GDM1 (cell line): ENCODE results near the gene FNBP1.

Experiments
- DNase-seq: peaks from one replicate; lab custom pipeline; 2025; lab: John Stamatoyannopoulos, UW

FNBP1 gene

DNA sequence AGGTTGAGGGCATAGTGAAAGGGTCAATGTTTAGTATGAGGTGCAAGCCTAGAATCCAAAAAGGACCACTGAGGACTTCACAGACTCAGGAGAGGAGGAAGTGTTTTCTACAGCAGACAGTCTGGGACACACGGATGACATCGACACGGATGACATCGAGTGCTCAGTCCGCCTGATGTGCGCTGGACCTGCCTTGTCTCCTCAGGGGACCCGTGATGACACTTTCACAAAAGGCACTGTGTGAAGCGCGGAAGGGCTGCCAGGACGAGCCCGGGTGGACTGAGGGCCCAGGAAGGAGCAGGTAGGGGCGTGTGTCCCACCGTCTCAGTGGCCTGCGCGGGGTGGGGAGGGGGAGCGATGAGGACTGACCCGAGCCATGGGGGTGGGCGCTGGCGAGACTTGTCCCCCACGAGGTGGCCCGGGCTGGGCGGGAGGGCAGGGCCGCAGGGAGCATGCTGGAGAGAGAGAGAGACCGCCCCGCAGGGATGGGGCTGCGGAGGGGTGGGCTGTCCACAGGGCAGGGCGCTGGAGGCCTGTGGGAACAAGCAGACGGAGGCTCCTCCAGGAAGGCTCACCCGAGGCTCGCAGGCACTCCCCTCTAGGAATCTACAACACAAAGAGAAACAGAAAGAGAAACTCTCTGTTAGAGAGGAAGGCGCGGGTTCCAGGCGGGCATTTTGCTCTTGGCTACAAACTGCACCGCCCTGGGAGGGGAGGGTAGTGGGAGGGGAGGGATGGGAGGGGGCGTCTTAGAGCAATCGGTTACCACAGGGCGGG, 152.9 kb downstream of the FNBP1 start:
- DNase-seq: peak; percentile 73

DNA sequence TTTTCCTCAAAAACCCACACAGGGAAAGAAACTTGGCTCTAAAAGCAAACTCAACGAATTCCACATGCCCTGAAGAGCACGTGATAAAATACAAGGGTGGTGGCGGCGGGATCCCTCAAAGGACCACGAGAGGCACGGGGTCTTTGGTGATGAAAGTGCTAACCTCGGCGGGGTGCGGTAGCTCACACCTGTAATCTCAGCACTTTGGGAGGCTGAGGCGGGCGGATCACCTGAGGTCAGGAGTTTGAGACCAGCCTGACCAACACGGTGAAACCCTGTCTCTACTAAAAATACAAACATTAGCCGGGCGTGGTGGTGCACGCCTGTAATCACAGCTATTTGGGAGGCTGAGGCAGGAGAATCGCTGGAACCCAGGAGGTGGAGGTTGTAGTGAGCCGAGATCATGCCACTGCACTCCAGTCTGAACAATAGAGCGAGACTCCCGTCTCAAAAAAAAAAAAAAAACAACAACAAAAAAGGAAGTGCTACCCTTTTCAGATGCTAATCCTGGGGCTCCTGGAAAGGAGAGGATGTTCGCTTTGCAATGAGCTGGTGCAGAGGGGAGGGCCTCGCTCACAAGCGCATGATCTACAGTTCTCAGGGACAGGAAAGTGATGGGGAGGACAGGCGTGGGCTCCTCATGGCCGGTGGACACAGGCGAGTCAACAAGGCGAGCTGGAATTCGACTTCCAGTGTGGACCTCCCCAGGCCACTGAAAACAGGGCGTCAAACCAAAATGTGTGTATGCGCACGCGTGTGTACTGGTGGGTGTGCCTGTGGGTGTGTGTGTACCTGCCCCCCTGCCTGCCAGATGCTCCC, 153.7 kb downstream of the FNBP1 start:
- DNase-seq: no peak

DNA sequence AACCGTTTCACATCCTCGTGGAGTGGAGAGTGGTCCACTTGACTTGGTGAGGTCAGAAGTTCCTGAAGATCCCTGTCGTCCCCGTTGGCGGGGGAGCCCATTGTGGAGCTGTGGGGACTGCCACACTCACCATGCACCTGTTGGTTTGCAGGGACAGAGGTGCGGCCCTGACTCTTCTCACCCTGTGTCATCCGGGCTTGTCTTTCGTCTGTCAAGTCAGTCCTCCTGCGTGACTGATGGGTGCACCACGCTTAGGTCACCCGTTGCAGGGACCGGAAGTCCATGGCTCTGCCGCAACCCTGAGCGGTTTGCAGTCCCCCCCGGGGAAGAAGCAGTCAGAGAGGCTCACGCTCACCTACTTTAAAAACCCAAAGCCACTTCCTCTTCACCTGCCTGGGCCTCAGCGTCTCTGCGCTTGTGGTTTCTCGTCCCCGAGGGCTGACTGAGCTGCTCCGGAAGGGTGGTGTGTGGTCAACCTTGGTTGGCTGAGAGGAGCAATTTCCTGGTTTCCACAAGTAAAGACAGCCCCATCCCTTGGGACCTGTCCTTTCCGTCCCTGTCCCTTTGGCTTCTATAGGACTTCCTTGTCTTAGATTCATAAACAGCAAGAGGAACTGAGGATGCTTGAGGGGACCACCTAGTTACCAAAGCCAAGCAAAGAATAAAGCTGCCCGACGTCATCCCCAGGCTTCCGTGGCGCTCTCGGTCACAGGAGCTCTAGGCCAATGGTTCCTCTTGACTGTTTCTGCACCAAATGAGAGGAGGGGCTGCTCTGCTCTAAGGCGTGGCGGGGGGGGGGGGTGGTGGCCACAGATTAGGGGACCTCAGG, 154.5 kb downstream of the FNBP1 start:
- DNase-seq: peak; percentile 86

DNA sequence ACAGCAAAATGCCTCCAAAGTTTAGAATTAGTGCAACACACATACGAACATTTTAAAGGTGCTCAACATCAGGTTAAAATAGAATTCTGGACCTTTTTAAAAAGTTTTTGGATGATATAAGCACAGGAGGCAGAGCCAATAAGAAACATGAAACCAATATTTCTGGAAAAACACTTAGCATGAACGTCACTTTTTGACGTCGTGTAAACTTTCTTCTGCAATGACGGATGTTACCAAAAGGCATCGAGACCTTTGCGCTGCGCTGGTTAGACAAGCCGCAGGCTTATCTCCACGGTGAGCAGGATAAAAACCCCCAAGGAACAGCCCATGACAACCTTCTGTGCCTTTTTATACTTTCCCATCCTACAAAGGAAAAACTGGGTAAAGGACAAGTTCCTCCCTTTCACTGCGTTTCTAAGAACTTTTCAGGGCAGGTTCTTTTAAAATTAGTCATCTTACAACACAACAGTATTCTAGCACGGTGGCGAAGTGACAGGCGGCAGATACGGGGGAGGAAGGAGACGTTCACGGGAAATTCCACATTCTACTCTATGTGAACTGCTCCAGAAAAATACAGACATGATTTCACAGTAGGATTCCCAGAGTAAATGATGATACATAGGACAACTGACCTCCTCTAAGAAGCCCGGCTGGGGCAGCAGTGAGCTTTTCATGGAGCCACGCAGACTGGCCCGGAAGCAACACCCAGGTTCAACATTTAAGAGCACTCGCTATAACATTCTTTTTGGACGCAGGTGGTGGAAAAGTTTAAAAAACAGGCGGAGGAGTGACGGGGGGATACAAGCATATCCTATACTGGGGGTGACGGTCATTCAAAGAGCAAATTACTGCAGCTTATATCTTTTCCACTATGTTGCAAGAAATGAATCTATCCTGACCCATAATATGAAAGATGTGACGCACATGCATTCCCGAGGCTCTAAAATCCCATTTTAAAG, 155.4 kb downstream of the FNBP1 start:
- DNase-seq: no peak

DNA sequence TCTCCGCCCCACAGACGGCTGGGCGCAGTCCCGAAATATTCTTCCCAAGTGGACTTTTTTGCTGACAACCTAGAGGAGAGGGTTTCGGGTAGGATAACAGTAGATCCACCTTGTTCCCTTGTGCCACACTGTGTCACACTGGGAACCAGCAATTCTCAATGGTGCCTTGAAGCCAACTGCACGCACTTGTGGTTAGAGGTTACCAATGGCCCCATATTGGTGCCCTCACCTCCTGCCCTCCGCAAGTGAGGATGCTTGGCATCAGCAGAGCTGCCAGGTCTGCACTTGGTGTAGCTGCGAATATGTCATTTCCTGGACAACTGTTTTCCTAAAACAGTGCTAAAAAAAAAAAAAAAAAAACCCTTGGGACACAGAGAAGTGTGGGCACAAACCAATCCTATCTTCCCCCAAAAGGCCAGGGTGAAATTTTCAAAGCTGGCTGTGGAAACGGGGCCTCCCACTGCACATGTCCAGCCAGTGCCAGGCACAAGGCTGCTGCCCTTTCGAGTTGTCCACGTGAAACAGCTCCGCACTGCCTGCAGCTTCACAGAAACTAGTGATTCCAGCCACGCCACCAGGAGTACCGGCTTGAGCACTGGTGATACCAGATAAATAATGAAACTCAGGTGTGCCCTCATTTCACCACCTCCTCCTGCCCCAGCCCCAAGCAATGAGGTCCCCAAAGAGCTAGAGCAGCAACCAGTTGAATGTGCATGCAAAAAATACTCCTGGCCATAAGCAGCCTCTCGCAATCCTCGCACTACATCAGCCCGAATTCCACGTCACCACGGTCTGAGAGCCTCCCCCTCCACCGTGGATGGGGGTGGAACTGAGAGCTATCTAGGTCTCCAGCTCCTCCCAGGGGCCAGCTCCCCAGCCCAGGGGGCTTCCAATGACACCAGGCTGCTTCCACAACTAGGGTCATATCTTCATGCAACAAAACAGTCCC, 156.5 kb downstream of the FNBP1 start:
- DNase-seq: no peak

DNA sequence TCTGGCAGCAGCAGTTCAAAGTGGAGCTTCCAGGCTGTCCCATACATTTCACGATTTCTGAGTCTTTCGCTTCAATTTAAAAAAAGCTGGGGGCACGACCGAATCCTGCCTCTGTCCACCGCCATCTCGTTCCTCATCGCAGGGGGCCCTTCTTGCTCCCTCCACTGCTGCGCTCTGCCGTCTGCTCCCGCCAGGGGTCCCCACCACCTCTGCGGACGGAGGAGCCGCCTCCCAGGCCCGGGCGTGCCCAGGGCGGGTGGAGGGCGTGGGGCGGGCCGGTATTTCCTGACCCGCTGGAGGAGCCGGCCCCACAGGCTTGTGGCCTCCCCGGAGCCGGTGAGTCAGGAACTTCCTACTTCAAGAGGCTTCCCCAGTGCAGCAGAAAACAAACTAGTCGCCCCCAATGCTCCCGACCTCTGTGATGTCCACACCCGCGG, 157.3 kb downstream of the FNBP1 start:
- peak; percentile 95 for DNase-seq

DNA sequence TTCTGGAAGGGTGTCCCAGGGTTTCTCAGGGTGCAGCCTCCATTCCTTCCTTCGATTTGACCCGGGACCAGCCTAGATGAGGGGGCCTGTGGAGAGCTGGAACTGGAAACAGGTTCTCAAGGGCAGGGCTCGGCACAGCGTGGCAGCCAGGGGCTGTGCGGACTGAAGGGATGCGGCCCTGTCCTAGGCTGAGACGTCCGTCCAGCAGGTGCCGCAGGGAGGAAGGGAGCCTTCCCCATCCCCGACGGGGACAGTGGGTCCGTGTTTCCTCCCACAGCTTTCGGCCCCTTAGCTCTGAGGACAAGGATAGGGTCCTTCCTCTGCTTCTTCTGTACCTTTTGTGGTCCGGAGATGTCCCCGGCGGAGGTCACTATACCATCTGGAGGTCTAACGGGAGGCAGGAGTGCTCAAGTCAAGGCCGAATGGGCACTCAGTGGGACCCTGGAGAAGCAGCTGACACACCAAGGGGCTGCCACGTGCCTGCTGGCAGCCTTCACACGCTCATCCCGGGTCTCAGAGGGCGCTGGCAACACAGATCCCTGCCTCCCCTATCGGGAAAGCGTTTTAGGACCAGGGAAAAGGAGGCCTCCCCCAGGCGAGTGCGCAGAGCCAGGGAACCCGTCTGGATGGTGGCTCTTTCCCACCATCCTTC, 157.8 kb downstream of the FNBP1 start:
- DNase-seq: no peak

DNA sequence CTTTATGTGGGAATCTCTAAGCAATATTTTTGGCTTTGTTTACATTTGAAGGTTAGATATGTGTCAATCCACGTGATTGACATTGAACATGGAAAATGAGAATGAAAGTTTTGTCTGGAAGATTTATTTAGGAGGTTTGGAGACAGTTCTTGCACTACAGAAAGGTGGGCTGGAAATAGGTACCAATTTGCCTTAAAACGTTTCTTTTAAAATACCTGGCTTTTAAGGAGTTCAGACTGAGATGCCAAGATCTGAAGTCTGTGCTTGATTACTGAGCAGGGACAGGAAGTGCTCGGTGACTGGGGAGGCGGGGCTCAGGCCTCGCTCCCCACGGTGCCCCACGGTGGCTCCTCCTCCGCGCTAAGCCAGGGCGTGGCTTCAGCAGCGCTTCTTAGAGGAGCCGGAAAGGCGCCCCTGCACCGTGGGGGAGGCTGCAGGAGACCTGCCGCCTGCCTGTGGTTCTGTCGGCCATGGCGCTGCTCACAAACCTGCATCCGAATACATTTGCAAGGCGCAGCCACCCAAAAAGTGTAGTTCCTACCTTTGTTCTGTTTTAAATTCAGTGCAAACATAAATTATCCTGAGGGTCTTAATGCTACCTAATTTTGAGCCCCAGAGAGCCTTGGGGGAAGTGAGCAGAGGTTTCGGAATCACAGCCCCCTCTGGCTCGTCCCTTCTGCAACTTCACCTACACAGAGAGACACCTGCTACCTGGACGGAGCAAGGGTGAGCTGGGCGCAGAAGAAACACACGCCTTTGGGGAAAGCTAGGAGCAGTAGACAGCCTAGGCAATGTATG, 158.6 kb downstream of the FNBP1 start:
- peak; percentile 92 for DNase-seq

DNA sequence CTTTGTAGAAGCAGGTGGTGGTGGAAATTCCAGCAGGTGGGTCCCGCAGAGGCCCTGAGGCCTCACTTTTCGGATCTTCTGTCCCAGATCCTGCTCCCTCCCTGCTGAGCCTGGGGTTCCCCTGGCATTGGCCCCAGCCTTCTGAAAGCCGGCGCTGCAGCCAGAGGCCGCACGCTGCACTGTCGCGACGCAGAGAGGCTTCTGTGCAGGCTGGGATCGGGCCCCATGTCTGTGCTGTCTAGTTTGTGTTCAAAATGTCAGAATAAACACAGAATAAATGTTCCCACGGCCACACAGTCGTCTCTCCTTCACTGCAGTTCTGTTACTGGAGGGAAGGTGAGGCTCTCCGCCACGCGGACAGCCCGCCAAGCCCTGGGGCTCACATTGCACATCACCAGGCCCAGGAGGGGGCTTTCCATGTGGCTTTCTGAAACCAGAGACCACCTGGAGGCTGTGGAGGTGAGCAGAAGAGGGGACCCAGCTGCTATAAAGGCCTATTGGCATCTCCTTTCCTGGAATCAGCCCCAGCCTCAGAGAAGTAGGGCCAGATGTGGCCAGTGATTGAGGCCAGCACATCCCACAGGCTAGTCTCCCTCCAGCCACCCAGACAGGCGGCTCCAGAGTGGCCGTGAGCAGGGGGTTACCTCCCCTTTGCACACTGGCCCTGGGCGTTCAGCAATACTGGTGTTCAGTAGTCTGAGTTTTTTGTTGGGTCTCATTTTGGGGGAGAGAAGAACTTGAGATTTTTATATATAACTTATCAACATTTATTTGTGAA, 161.3 kb downstream of the FNBP1 start:
- no peak for DNase-seq

DNA sequence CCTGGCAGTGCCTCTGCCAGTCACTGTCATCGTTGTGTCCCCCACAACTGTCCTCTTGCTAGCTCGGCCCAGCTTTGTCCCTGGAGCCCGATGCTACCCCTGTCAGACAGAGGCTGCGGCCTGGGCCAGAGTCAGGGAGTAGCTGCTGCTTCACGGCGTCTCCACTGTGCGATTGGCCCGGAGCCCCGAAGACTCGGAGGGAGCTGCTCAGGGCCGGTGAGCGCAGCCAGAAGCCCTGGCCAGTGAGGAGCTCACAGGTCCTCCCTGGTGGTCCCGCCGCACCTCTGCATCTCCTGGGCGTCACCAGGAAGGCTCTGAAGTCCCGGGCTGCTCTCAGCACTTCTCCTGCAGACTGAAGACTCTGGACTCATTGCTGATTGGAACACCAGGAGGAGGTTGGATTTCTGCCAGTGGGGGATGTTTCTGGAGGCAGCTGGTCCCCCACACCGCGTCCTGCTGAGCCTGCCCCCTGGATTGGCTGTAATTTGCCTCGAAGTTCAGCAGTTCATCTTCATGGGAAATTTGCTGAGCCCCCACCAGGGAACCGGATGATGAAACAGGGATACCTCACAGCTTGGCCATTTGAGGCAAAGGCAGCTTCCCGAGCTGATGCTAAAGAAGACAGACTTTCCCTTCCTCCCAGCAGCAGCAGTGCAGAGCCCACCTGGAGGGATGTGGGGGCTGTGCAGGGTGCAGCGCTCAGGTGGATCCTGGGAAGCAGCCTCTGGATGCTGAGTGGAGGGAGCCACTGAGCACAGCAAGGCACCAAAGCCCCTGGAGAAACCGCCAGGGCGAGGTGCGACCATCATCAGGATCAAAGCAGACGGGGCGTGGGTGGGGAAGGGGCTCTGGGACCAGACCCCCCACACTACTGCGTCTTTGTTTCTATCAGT, 162.1 kb downstream of the FNBP1 start:
- DNase-seq: no peak

DNA sequence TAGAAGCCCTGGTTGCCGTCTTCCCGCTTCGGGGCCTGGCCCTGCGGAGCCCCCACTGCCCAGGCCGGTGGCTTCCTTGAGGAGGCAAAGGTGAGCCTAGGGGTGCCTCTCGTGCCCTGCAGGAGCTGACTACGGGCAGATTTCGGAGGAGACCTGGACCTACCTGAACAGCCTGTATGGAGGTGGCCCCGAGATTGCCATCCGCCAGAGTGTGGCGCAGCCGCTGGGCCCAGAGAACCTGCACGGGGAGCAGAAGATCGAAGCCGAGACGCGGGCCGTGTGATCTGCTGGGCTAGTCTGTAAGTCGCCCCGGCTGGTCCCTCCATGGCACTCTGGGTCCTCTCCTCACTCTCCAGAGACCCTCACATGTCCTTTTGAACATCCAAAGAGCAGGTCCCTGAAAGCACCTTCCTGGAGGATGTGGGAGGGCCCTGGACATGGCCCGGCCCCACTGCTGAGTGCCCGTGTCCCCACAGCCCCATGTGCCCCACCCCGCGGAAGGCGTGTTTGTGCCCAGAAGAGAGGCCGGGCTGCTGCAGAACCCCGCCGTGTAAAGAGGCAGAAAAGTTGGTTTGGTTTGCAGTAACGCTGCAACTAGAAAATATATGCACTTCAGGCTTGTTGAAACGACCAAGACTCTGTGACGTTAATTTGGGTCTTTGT, 162.9 kb downstream of the FNBP1 start:
- DNase-seq: no peak

DNA sequence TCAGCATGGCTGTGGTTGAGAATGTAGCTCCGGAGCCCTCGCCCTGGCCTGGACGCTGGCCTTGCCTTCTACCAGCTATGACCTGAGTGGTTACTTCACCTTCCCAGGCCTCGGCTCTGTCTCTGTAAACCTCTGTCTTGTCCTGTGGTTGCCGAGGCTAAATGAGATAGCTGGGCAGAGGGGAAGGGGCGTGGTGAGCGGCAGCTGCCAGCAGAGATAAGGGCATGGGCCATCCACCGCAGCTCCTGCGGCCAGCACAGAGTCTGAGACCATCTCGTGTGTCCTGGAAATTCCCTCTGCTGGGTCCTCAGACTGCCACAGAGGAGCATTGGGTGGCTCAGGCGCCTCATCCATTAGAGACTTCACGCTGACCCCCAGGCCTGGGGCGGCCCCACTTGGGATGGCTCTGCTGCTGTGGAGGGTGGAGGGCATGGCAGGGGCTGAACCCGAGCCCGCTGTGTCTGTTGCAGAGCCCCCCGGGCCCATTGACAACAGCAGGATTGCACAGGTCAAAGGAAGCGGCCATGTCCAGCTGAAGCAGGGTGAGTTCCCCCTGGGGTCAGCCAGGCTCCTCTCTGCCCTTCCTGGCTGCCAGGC, 163.8 kb downstream of the FNBP1 start:
- peak; percentile 46 for DNase-seq

DNA sequence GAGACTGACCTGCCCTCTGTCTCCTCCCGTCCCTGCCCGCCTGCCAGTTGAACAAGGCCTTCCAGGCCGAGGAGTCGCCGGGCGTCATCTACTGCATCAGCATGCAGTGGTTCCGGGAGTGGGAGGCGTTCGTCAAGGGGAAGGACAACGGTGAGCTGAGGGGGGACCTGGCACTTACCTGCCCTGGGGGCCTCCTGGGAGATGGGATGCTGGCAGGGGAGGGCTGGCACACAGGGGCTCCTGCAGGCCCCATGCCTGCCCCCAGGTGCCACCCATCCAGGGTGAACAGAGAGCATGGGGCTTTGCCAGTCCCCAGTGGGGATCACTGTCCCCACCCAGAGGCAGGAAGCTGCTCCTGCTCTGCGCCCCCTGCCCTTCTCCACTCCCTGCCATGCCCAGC, 164.7 kb downstream of the FNBP1 start:
- no peak for DNase-seq

DNA sequence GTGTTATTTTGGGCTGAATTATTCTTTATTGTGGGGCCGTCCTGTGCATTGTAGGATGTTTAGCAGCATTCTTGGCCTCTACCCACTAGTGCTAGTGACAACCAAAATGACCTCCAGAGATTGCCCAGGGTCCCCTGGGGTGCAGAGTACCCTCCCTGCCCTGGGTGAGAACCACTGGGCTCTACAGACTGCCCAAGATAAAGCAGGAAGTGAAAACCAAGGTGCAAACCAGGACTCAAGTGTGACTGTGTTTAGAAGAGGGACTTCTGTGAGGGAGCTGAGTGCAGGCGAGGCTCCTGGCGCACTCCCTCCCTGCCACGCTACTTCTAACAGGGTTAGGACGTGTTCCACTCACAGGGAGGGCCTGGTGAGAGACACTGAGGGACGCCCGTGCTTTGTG, 166.2 kb downstream of the FNBP1 start:
- DNase-seq: no peak

DNA sequence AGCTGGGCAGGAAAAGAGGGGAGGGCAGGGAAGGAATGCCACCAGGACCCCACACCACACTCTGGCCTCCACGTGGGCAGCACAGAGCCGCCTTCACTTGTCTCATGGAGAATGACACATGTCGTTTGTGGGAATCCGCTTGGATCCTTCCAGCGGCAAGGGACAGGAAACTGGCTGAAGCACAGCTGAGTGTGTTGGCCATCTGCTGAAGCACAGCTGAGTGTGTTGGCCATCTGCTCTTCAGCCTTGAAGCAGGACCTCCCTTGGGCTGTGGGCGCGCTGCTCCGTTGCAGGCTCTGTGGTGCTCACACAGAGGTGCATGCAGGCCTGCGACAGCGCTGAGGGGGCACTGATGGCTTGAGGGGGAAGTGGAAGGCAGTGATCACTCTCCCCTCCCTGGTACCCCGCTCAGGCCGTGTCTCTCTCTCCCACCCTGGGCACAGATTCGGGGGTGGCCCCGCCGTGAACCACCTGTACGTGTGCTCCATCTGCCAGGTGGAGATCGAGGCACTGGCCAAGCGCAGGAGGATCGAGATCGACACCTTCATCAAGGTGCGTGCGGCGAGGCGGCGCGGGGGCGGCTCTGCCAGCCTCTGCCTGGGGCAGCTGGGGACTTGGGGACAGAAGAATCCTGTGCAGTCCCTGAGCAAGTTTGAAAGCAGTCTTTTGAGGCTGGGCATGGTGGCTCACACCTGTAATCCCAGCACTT, 167.1 kb downstream of the FNBP1 start:
- no peak for DNase-seq
